PFSK-1 (cell line): ENCODE data around the gene KHK.

Experiments
- FOXP2 ChIP-seq: optimal IDR thresholded peaks from 2 replicates; pipeline ENCODE3; 2011; ENCODE audit warnings: borderline replicate concordance, control low read depth, inconsistent platforms; ENCODE audit not compliant: insufficient read depth; ENCODE audit errors: extremely low read length, extremely low read depth
- POLR2AphosphoS5 ChIP-seq: IDR thresholded peaks from 2 replicates; pipeline ENCODE4 v1.6.1; 2012; ENCODE audit warnings: low read depth, mild to moderate bottlenecking, control low read depth, low read length, moderate library complexity
- REST ChIP-seq, 2 experiments: IDR thresholded peaks; 2 replicates each; pipeline versions ENCODE4 v1.6.1 to v1.8.0; 2011 to 2012; ENCODE audit warnings: low read depth in 2 of 2, low read length in 2 of 2, control low read depth in 1 of 2, inconsistent platforms in 1 of 2, mild to moderate bottlenecking in 1 of 2, moderate library complexity in 1 of 2; ENCODE audit not compliant: insufficient read depth in 1 of 2
- SIN3A ChIP-seq: IDR thresholded peaks from 2 replicates; pipeline ENCODE4 v1.6.1; 2012; ENCODE audit warnings: mild to moderate bottlenecking, low read length, moderate library complexity, borderline replicate concordance; ENCODE audit not compliant: insufficient read depth
- TAF1 ChIP-seq: IDR thresholded peaks from 2 replicates; pipeline ENCODE4 v1.6.1; 2012; ENCODE audit warnings: low read length, control low read depth, borderline replicate concordance; ENCODE audit not compliant: insufficient read depth

The KHK gene

DNA sequence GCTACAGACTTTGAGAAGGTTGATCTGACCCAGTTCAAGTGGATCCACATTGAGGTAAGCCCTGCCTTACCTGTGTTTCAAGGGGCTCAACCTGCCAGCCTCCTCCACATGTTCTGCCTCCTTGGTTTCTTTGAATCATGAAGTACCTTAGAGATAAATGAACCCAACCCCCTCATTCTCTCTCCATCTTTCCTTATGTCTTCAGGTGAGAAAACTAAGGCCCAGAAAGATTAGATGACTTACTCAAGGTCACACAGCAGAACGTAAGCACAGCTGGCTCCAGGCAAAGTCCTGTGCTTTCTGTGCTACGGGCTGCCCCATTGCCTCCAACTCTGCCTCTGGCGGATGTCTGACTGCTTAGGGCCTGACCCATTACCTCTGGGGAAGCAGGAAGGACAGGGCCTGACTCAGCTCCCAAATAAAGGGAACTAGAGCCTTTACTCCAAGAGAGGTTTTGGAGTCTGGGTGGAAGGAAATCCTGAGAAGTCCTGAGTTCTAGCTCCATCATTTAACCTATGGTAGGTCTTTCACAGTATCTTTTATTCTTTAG lies 10.3 kb downstream of the KHK start:
- TF ChIP-seq TAF1 (no peak), SIN3A (no peak), FOXP2 (no peak)

DNA sequence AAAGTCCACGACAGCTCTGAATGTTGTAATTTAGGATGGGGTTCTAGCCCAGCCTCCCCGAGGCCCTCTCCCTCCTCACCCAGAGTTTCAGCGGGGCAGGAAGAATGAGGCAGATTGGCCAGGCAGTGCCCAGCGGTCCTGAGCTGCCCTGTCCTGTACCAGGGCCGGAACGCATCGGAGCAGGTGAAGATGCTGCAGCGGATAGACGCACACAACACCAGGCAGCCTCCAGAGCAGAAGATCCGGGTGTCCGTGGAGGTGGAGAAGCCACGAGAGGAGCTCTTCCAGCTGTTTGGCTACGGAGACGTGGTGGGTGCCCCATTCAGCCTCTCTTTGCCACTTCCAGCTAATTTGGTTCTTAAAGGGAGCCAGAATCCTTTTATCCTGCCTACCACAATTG lies 10.8 kb downstream of the KHK start:
- TF ChIP-seq REST (IDR thresholded peaks at IDR 0.05; ENCODE audit: insufficient read depth in 1 of 2, low read depth in 2 of 2, low read length in 2 of 2) (no peak), FOXP2 (no peak), TAF1 (no peak), POLR2AphosphoS5 (no peak), SIN3A (no peak)

DNA sequence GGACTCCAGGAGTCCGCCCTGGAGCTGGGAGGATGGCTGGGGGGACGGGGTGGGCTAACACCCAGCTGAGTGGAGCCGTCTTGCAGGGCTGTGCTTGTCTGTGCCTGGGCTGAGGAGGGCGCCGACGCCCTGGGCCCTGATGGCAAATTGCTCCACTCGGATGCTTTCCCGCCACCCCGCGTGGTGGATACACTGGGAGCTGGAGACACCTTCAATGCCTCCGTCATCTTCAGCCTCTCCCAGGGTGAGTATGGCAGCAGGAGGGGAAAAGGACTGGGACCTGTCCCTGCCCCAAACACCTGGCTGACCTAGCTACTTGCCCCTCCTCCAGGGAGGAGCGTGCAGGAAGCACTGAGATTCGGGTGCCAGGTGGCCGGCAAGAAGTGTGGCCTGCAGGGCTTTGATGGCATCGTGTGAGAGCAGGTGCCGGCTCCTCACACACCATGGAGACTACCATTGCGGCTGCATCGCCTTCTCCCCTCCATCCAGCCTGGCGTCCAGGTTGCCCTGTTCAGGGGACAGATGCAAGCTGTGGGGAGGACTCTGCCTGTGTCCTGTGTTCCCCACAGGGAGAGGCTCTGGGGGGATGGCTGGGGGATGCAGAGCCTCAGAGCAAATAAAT lies 12.9 kb downstream of the KHK start:
- TF ChIP-seq SIN3A (no peak), FOXP2 (no peak), REST (IDR thresholded peaks at IDR 0.05; ENCODE audit: insufficient read depth in 1 of 2, low read depth in 2 of 2, low read length in 2 of 2) (no peak), POLR2AphosphoS5 (no peak), TAF1 (no peak)

GRCh38 chr2:27100036-27100435 lies 13.5 kb downstream of the KHK start:
- TF ChIP-seq POLR2AphosphoS5 (no peak), FOXP2 (no peak), TAF1 (no peak), REST (IDR thresholded peaks at IDR 0.05; ENCODE audit: insufficient read depth in 1 of 2, low read depth in 2 of 2, low read length in 2 of 2) (no peak), SIN3A (no peak)

DNA sequence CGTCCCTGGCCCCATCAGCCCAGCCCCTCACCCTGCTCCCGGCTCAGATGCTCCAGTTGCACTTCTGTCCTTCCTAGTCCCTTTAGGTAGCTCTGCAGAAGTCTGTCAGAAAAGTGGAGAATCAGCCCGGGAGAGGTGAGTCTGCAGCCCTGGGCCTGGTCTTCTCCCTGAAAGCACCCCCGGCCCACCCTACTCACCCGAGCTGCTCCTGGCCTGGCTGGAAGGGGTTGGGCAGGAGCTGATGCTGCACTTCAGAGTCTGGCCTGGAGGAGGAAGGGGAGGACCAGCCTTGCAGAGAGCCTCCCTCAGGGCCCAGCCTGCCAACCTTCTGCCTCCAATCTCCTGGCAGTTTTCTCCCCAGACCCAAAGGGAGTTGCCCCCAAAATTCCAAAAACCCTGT lies 15.8 kb downstream of the KHK start:
- TF ChIP-seq SIN3A = no peak
- TF ChIP-seq POLR2AphosphoS5 = no peak
- TF ChIP-seq TAF1 = no peak
- TF ChIP-seq REST (IDR thresholded peaks at IDR 0.05; ENCODE audit: insufficient read depth in 1 of 2, low read depth in 2 of 2, low read length in 2 of 2) = no peak
- no peak for TF ChIP-seq FOXP2
